GF-D8 (cell line): Measurements from ENCODE around the gene POLR2L.

Experiments used
- DNase-seq: peaks from one replicate; lab custom pipeline; 2025; lab: John Stamatoyannopoulos, UW

POLR2L gene

GRCh38 chr11:868802-869201 lies 26.5 kb upstream of the POLR2L start:
- DNase-seq, result no peak

- DNase-seq, result no peak
These were observed 26.1 kb upstream of the POLR2L start for GRCh38 chr11:868394-868793.

- DNase-seq, result no peak
These were observed 25.6 kb upstream of the POLR2L start for GRCh38 chr11:867856-868358.

- no peak for DNase-seq
These were observed 24.2 kb upstream of the POLR2L start for GRCh38 chr11:866481-866880.

- no peak for DNase-seq
These were observed 23.4 kb upstream of the POLR2L start for GRCh38 chr11:865462-866430.

GRCh38 chr11:864898-865297 lies 22.6 kb upstream of the POLR2L start:
- no peak for DNase-seq

- DNase-seq, result no peak
These were observed 21.8 kb upstream of the POLR2L start for GRCh38 chr11:863910-864827.

- no peak for DNase-seq
These were observed 20.9 kb upstream of the POLR2L start for GRCh38 chr11:863023-863909.

GRCh38 chr11:862696-863022 lies 20.3 kb upstream of the POLR2L start:
- DNase-seq, result no peak

- no peak for DNase-seq
These were observed 19.8 kb upstream of the POLR2L start for GRCh38 chr11:862081-862661.

GRCh38 chr11:861105-861479 lies 18.8 kb upstream of the POLR2L start:
- no peak for DNase-seq

- DNase-seq, result no peak
These were observed 18.1 kb upstream of the POLR2L start for GRCh38 chr11:860234-861104.

- no peak for DNase-seq
These were observed 17.2 kb upstream of the POLR2L start for GRCh38 chr11:859394-860131.

GRCh38 chr11:858762-859339 lies 16.5 kb upstream of the POLR2L start:
- DNase-seq, result no peak

GRCh38 chr11:858053-858761 lies 15.9 kb upstream of the POLR2L start:
- DNase-seq, result no peak

- DNase-seq, result no peak
These were observed 14.1 kb upstream of the POLR2L start for GRCh38 chr11:856397-856796.

- DNase-seq, result no peak
These were observed 13.5 kb upstream of the POLR2L start for GRCh38 chr11:855796-856195.

- DNase-seq, result no peak
These were observed 13.0 kb upstream of the POLR2L start for GRCh38 chr11:855330-855674.
